HL-60 (cell line): ENCODE results near the gene SCG2.

Experiments
- GABPA ChIP-seq: IDR thresholded peaks from 2 replicates; pipeline ENCODE4 v1.6.1; 2012; ENCODE audit warnings: low read depth
- POLR2AphosphoS5 ChIP-seq: IDR thresholded peaks from 2 replicates; pipeline ENCODE4 v1.6.1; 2012; ENCODE audit warnings: low read depth
- REST ChIP-seq: IDR thresholded peaks from 2 replicates; pipeline ENCODE4 v1.6.1; 2012; ENCODE audit warnings: low read depth; ENCODE audit not compliant: insufficient replicate concordance
- SPI1 ChIP-seq: IDR thresholded peaks from 2 replicates; pipeline ENCODE4 v1.6.1; 2012; ENCODE audit warnings: low read depth, mild to moderate bottlenecking, borderline replicate concordance
- TF ChIP-seq, protein P1 (sequence below): IDR thresholded peaks from one replicate; pipeline ENCODE4 v1.5.1; 2011; ENCODE audit warnings: low read length, control low read depth, inconsistent platforms; ENCODE audit not compliant: insufficient read depth

GRCh38 chr2:223554923-223555322 lies 47.2 kb downstream of the SCG2 start:
- TF ChIP-seq, protein P1, sequence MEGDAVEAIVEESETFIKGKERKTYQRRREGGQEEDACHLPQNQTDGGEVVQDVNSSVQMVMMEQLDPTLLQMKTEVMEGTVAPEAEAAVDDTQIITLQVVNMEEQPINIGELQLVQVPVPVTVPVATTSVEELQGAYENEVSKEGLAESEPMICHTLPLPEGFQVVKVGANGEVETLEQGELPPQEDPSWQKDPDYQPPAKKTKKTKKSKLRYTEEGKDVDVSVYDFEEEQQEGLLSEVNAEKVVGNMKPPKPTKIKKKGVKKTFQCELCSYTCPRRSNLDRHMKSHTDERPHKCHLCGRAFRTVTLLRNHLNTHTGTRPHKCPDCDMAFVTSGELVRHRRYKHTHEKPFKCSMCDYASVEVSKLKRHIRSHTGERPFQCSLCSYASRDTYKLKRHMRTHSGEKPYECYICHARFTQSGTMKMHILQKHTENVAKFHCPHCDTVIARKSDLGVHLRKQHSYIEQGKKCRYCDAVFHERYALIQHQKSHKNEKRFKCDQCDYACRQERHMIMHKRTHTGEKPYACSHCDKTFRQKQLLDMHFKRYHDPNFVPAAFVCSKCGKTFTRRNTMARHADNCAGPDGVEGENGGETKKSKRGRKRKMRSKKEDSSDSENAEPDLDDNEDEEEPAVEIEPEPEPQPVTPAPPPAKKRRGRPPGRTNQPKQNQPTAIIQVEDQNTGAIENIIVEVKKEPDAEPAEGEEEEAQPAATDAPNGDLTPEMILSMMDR, result no peak
- TF ChIP-seq POLR2AphosphoS5 (no peak), REST (no peak), SPI1 (peak; percentile 94), GABPA (no peak)
